ENCODE results near the gene FN3KRP.
"Not testable (repeated sequence)": the region's sequence is repeated elsewhere in the genome, so short reads cannot be mapped to it uniquely, and the experiment has no call there.

FN3KRP gene

GRCh38 chr17:82745524-82745923 is 29.0 kb downstream of the FN3KRP start:
- DNase-seq = peak; percentile 52

DNA sequence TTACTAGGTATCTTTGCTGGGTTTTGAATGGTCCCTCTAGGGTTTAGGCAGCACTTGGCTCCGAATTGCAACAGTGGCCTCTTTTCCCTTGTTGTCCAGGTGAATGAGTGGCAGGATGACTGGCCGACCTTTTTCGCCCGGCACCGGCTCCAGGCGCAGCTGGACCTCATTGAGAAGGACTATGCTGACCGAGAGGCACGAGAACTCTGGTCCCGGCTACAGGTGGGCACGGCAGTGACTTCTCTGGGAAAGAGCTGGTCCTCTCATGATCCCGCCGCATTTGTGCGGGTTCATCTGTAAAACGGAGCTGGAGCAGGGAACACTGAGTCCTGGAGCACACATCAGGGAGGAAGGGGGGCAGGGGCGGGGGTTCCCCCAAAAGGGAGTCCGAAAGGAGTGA is 32.2 kb downstream of the FN3KRP start:
- no peak for DNase-seq

DNA sequence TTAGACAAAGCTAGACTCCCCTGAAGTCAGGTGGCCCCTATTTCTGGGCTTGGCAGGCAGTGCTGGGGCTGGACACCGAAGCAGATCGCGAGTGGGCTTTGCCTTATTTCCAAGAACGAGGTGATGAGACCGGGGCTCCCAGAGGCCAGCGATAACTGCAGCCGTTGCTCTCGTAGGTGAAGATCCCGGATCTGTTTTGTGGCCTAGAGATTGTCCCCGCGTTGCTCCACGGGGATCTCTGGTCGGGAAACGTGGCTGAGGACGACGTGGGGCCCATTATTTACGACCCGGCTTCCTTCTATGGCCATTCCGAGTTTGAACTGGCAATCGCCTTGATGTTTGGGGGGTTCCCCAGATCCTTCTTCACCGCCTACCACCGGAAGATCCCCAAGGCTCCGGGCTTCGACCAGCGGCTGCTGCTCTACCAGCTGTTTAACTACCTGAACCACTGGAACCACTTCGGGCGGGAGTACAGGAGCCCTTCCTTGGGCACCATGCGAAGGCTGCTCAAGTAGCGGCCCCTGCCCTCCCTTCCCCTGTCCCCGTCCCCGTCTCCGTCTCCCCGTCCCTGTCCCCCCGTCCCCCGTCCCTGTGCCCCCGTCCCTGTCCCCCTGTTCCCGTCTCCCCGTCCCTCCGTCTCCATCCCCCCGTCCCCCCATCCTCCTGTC is 33.9 kb downstream of the FN3KRP start:
- no peak for DNase-seq

GRCh38 chr17:82751171-82751570 is 34.7 kb downstream of the FN3KRP start:
- DNase-seq = no peak

DNA sequence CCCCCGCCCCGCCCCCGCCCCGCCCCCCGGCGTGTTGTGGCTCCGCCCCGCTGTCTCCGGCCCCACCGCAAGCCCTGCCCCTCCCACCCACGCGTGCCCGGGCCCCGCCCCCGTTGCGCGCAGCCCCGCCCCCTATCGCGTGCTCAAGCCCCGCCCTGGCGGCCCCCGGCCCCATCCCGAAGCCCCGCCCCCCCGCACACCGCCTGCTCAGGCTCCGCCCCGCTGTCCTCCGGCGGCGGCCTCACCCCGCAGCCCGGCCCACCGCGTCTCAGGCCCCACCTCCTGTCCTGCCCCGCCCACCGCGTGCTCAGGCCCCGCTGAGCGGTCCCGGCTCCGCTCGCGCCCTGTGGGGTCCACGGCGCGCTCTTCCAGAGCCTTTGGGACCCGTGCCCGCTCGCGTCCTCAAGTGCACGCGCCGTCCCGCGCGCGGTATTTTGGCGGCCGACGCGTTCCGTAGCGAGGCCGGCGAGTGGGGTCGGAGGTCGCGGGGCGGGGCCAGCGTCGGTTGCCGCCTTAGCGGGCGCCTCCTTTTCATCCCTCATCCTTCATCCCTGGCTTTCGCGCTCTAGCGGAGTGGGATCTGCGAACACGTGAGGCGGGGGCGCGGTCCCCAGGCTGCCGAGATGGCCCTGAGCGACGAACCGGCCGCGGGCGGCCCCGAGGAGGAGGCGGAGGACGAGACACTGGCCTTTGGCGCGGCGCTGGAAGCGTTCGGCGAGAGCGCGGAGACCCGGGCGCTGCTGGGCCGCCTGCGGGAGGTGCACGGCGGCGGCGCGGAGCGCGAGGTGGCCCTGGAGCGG is 35.3 kb downstream of the FN3KRP start, which contains the start of gene TBCD:
TBCD (plus strand) TSS at position 495 of the 800 bp plus-strand sequence; CDS start at position 624, 129 bp downstream.
- peak; percentile 93 for DNase-seq

- DNase-seq = no peak
Observed at GRCh38 chr17:82752371-82753200, 36.1 kb downstream of the FN3KRP start.

DNA sequence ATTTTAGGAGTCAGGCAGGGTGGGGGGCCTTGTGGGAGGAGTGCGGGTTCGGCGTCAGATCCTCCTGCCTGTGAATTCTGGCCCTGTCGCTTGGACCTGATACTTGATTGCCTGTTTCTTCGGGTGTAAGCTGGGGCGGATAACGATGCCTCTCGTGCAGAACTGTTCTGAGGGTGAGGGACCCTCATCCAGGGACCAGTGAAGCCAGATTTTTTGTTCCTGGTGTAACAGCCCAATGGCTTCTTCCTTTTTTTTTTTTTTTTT is 36.6 kb downstream of the FN3KRP start:
- DNase-seq = no peak

DNA sequence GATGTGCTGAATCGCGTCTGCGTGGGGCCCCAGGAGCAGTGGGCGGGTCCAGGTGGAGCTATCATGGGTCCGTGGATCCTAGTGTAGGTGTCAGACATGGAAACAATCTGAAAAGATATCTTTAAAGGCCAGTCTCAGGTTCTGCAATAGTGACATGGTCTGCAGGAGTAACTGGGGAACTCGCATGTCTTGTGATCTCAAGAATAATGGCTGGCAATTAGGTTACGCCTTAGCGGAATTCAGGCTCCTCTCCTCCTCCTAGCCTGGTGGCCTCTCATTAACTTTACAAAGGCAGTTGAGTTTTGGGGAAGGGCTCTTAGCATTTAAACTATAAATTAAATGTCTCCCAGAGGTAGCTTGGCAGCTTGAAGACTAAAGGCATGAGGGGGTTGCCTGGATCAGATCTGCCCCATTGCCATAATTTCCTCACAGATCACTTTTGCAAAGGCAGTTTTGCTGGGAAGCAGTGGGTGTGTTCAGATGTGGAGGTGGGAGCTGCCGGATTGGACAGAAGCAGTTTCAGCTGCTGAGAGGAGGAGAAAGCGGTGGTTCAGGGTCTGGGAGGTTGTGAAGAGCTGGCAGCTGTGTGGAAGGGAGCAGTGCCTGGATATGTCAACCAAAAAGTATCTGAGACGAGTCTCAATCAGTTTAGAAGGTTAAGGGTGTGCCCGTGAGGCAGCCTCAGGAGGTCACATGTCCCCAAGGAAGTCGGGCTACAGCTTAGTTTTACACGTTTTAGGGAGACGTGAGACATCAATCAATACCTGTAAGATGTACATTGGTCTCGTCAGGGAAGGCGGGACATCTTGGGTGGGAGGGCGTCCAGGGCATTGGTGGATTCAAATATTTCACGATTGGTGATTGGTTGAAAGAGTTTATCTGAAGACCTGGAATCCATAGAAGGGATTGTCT is 38.0 kb downstream of the FN3KRP start:
- no peak for DNase-seq

GRCh38 chr17:82756166-82756565 is 39.7 kb downstream of the FN3KRP start:
- no peak for DNase-seq

DNA sequence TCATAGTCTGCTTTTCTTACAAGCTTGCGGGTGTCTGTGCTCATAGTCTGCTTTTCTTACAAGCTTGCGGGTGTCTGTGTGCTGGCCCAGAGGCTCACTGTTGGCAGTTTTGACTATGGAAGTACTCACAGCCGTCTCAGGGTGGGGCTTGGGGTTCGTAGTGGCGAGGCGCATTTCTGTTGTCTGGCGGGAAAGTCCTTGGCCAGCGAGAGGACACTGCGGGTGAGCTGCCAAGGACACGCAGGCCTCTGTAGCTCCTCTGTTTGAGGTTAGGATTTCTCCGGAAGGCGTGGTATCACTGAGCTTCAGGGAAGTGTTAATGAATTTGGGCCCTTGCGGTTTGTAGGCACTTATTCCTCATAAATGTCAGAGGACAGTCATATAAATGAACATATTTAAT is 48.9 kb downstream of the FN3KRP start:
- no peak for DNase-seq

DNA sequence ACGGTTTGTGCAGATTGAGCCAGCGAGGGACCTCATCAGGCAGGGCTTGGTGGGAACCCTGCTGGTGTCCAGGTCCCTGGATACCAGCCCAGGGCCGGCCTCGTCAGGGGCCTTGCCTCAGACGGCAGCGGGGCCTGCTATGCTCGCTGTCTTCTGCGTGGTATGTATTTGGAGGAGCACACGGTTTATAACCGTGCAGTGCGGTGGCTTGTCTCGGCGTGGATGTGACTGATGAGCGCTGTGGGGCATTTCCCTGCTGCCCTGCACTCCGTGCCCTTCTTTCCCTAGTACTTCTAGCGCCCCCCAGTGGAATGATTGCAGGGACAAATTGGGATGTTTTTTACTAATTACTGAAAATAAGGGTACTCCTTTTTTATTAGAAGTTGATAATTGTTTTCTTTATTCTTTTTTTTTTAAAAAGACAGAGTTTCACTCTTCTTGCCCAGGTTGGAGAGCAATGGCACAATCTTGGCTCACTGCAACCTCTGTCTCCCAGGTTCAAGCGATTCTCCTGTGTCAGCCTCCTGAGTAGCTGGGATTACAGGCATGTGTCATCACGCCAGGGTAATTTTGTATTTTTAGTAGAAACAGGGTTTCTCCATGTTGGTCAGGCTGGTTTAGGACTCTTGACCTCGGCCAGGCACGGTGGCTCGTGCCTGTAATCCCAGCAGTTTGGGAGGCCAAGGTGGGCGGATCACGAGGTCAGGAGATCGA is 50.7 kb downstream of the FN3KRP start:
- DNase-seq = peak; percentile 50

DNA sequence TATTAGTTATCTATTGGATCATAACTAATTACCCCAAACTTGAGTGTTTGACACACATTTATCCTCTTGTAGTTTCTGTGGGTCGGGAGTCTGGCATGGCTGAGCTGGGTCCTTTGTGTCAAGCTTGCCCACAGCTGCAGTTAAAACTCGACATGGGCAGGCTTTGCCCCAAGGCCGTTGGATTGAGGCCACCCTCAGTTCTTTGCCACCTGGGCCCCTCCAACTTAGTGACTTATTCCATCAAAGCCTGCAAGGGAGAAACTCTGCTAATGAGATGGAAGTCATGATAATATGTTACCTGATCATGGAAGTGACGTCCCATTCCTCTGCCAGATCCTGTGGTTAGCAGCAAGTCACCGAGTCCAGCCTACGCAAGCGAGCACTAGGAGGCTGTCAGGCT is 52.5 kb downstream of the FN3KRP start:
- no peak for DNase-seq

GRCh38 chr17:82772026-82772425 is 55.5 kb downstream of the FN3KRP start:
- peak; percentile 16 for DNase-seq

GRCh38 chr17:82774456-82774855 is 58.0 kb downstream of the FN3KRP start:
- not testable (repeated sequence) for DNase-seq

GRCh38 chr17:82775001-82775823 is 58.7 kb downstream of the FN3KRP start:
- peak; percentile 35 for DNase-seq

DNA sequence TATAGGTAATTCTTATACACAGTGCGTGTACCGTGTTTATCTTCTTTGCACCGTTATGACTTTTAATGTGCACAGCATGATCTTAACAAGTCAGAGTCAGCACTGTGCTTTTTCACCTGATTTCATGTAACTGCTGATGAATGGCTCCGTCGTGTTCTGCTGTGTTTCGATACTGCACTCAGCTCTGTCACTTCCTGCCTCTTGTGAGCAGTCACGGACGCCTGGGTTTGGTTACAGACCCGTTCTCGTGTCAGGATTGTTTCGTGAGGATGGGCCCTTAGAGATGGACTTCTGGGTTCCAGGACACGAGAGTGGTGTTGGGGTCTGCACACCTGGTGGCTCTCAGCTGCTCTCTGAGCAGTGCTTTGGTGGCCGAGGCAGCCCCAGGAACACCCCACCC is 59.9 kb downstream of the FN3KRP start:
- DNase-seq = no peak
